Epithelial cell of proximal tubule (primary cell): ENCODE data around the gene SYT7. TPM values are rescaled to one million over a fixed set of nuclear protein-coding genes. Genes with fewer than 3 reads are reported as not detected.

ENCODE experiments used
- DNase-seq: peaks from one replicate; pipeline ENCODE4 v3.0.0-alpha.2; 2011; ENCODE audit warnings: low read depth
- H3K4me3 ChIP-seq: 2 replicates; pipeline ENCODE4 v1.5.1; 2011; ENCODE audit warnings: low read depth, mild to moderate bottlenecking, low read length
- CTCF ChIP-seq: conservative IDR thresholded peaks from 2 replicates; pipeline ENCODE4 v1.5.1; 2012; ENCODE audit warnings: low read depth, mild to moderate bottlenecking, low read length
- total RNA-seq: library from RNA; depleted of rRNA; stranded (reverse); fragments of >200 nt; gene quantifications from 2 replicates; pipeline ENCODE4 v1.2.3, GENCODE V29; 2015

Gene SYT7
- total RNA-seq, 1 donor from 2014 or later, result 0.23 TPM

- no peak for TF ChIP-seq CTCF
- H3K4me3 ChIP-seq, result no peak overlapping the region
- DNase-seq, result no peak
Observed at GRCh38 chr11:61538636-61538961, 42.3 kb downstream of the SYT7 start.

- no peak for DNase-seq
- no peak overlapping the region for H3K4me3 ChIP-seq
- TF ChIP-seq CTCF, result no peak
Observed at GRCh38 chr11:61537326-61537725, 43.5 kb downstream of the SYT7 start.

DNA sequence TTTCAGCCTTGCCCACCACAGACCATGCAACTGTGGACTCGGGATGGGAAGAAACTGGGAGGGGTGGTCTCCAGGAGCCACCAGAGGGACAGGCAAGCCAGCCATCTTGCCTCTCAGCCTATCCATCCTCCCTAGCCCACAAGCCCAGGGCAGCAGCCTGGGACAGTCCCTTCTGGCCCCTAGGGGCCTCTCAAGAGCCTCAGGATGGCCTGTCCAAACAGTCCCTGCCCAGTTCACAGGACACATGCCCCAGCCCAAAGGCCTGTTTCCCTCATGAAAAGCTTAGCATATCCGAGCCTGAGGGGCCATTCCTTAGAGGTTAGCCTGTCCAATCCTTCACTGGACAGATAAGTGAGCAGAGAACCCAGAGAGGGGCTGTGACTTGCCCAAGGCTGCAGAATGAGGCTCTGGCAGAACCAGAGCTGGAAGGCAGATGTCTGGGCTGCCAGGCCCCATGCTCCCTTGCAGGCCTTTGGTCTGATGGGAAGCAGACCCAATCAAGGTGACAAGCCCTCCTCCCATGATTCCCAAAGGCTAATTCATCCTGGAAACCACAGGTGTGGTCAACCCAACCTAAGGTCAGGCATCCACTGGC, 44.1 kb downstream of the SYT7 start:
- TF ChIP-seq CTCF, result no peak

GRCh38 chr11:61535998-61536675, 44.7 kb downstream of the SYT7 start:
- H3K4me3 ChIP-seq, result no peak overlapping the region
- TF ChIP-seq CTCF, result no peak
- DNase-seq, result no peak

More for the DNA sequence above, 44.1 kb downstream of the SYT7 start:
- no peak overlapping the region for H3K4me3 ChIP-seq
- DNase-seq, result no peak

- TF ChIP-seq CTCF, result no peak
- H3K4me3 ChIP-seq, result no peak overlapping the region
Observed at GRCh38 chr11:61534933-61535839, 45.7 kb downstream of the SYT7 start.

GRCh38 chr11:61534025-61534932, 46.6 kb downstream of the SYT7 start:
- no peak for DNase-seq
- no peak overlapping the region for H3K4me3 ChIP-seq
- no peak for TF ChIP-seq CTCF

More at GRCh38 chr11:61534933-61535839, 45.7 kb downstream of the SYT7 start:
- no peak for DNase-seq
